NCI-H1417 (cell line): ENCODE data around the gene PBX3.

Source experiments
- DNase-seq, 3 experiments: peaks; one replicate each; lab custom pipeline; 2025; lab: John Stamatoyannopoulos, UW

The PBX3 gene

DNA sequence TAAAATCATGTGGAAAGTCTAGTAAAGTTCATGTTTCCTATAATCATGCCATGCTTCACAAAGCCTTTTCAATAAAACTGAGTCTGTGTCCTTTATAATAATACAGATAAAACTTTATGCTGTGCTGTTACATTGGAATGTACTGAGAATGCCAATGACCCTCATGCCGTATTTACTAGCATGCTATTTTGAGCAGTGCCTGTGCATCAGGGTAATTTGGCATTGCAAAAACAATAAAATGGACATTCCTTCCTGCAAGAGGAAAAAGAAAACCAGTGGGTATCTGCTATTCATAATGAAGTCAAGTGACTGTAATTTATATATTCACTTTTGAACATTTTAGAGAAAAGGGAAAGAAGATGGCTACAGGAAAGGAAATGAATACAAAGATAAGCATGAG, 159.0 kb downstream of the PBX3 start:
- DNase-seq: no peak

DNA sequence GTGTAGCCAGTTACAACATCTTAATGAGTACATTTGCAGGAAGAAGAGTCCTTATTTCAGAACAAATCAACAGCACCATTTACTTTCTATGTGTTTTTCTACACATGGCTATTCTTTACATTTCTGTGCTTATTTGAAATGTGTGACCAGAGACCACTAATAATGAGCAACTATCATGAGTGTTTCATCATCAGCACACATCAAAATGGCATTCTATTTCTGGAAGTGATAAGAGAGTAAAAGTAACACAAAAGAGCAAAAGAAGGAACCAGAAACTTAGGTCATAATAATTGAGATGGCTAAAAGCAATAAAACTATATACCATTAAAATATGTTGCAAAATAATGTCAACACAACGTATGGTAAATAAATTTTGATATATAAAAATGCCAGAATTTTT, 159.7 kb downstream of the PBX3 start:
- no peak for DNase-seq

DNA sequence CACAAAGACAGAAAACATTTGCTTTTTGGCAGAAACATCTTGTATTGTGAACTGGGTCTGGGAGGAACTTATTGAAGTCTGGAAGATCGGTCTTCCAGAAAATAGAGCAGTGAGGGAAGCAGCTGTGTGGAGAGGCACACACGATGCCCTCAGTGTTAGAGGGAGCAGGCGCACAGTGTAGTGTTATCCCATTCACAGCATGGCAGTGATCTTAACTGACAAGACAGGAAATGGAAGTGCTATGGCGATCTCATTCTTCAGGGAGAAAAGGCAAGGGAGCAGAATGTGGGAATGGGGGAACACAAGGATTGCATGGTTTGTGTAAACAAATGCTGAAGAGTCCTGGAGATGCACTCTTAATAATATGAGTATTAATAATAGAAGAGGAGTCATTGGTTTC, 161.0 kb downstream of the PBX3 start:
- DNase-seq: peak in 1 of 3 experiments; percentile 61

DNA sequence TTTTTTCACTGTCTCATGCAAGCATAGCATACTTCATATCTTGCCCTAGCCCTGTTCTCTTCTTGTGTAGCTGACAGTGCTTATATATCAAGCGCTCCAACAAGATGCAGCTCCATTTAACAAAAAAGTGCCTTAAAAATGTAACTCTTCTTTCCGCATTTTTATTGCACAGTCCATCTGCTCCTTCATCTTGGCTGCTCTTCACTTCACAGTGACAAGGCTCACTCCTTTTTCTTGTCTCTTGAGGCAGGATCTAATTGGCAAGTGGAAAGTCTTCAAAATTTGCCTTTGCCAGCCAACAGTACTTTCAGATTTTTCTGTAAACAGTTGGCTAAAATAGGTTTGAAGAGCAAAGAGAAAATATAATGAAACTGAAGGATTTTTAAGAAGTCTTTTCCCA, 161.8 kb downstream of the PBX3 start:
- DNase-seq: no peak

DNA sequence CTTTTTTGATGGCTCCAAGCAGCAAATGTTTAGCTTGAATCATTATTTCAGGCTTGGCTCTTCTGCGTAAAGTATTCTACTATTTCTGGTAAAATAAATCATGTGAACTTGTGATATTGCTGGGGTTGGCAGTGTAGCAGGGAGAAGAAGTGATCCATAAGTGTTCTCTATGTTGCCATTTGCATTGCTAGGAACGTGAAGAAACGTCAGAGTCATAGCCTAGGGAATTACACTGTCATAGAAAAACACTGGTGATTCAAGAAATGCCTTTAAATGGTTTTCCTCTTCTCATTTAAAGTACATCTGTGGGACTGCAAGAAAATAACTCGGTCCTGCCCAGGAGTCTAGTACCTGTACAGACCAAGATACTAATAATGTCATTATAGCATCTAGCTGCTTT, 162.3 kb downstream of the PBX3 start:
- no peak for DNase-seq

DNA sequence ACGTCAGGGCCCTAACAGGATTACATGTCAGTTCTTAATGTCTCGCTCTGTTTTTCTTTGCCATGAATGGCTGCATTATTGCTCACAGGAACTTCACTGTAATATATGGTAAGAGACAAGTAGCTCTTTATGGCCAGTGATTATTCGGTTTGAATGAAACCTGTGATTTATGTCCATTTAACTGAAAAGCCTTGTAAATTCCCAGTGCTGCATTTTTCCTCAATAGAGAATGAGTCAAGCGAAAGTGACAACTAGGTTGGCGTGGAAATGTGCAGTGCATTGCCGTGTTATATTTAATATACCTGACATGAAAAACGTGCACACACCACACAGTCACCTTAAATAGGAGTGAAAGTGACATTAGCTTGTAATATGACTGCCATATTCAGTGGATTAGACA, 163.1 kb downstream of the PBX3 start:
- DNase-seq: peak in 2 of 3 experiments; percentile 30 to 83

DNA sequence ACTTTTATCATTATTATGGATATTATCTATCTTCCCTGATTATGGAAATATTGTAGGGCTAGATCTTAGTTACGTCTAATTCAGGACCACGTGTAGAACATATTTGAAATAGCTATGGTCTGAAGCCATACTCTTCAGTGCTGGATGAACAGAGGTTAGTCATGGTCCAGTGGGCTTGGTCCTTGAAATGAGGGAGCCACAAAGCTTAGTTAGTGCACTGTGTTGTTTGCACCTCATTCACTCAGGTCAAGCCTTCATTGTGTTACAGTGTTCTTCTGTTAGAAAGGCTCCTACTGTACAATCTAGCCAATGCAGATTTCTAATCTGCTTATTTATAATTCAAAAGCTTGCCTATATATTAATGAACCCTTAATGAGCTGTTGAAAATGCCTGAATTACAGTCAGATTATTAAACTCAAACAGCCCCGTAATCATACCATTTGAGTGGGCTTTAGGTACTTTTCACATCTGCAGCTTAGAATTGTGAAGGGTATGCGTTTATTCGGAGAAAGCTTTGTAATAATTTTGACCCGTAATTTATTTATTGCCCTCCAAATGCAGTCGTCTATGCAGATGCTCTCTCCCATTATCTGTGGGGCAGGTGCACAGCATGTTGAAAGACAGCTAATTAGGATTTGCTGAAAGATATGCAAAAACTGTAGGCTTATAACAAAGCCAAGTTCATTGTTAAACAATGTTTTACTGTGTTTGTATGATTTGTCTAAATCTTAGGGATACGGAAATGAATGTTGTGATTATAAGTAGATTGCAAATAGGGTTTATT, 164.9 kb downstream of the PBX3 start:
- DNase-seq: peak in 2 of 3 experiments; percentile 55 to 84

DNA sequence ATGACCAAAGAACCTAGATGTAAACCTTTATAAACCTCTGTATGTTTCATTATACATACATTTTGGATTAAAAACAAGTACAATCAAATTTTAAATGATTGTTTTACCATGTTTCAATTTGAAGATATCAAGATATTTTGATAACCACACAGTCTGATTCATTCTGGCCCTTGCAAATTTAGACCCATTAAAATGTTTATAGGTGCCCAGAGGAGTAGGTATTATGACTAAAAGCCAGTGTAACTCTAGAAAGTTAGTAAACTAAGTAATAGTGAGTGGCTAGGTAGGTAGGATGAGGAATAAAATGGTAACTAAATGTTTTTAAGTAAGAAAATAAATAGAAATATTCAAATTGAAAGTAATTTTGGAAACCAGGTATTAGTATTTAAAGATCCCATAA, 165.5 kb downstream of the PBX3 start:
- no peak for DNase-seq

DNA sequence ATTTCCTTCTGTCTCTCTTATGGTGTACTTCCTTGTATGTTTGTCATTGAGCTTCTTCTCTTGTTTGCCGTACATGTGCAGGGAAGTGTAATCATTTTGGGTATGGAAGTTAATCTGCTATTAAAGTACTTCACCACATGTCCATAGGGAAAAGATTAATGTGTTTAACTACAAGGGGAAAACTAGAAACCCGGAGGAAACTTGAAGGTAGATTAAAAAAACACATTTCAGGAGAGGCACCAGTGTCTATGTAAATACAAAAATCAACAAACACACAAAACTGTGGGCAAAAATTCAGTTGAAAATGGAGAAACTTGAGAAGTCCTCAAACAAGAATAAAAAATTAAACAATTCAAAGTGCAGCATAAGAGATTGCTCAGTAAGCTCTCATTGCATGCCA, 166.4 kb downstream of the PBX3 start:
- DNase-seq: peak in 1 of 3 experiments; percentile 71

DNA sequence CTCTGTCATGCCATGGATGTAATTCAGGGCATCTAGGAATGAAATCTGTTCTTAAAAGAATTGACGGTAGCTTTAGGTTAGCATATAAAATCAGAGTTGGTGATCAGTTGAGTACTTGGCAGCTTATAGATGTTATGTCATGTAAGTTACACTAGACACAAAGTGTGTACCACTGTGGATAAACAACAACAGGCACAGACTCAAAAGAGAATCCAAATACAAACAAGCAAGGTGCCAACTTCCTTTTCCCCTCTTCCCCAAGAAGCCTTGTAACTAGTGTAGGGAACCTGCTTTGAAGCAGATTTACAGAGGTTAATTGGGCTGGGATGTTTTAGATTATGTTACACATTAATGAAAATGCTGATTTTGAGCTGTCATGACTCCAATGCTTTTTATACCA, 167.2 kb downstream of the PBX3 start:
- DNase-seq: peak in 1 of 3 experiments; percentile 44

DNA sequence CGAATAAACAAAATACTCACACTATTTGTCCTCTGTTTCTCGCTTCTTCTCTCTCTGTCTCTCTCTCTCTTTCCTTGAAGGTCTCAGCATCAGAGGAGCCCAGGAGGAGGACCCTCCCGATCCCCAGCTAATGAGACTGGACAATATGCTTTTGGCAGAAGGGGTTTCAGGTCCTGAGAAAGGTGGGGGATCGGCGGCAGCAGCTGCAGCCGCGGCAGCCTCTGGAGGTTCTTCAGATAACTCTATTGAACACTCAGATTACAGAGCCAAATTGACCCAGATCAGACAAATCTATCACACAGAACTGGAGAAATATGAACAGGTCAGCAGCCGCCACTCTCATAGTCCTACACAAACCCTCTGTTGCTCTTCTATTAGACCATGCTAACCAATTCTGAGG, 168.4 kb downstream of the PBX3 start:
- no peak for DNase-seq

DNA sequence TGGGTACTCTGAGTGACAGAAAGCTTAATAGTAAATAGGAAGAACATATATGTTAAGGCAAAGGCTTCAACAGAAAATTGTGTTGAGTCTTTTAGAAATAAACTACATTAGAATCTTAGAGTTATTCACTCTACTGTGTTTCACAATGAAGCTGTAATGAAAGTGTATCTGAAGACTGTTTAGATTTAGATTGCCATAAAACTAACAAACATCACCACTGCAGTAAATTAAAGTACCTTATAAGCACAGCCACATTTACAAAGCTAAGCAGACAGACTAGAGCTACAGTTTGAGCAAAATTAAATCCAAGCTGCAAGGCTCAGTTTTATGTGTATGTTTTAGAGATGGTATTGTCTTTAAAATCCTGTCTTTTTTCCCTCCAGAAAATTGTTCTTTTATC, 172.4 kb downstream of the PBX3 start:
- no peak for DNase-seq

DNA sequence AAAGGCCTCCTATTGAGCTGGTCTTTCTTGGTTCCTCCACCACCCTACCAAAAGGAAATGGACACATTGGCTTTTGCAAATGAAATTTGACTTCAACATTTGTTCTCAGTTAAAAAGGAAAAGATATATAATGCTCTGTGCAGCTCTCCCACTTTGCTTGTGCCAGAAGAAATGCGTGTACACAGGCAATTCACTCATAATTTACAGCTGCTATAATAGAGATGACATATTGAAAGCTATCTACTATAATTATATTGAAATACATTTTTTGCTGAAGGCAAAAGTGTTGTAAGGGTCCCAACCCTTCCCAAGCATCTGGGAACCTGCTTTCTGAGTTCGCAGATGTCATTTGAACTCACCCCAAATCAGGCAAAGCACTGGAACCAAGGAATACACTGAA, 173.2 kb downstream of the PBX3 start:
- DNase-seq: peak in 1 of 3 experiments; percentile 59

DNA sequence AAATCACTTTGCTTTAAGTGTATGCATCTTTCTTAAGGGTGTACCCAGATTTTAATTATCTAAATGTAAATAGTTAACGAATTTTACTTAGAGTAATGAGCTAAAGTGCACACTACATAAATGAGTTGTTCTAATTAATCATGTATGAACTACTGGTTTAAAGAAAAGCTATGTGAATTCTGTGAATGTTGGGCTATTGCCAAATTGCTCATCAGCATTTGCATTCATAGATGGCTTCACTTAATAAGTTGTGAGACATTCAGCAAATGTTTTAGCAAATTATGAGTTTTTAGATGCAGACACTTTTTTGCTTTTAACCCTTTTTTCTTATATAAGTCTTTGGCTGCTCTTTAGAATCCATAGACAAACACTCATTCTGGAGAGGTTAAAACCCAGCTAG, 175.7 kb downstream of the PBX3 start:
- no peak for DNase-seq

DNA sequence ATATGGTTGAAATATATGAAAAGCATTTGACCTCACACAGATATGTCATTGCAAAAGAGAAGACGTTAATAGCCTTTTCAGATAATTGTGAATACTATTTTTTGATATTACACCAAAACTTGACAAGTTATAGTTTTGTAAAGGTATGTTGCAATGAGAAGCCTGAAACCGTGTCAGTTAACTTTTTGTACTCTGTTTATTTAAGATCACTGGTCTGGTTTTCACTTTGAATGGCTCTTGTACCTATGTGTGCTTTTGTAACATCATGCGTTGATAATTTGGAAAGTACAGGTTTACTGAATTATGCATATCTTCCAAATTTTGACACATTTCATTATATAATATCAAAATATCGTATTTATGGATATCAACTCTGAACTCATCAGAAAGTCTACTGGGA, 177.2 kb downstream of the PBX3 start:
- no peak for DNase-seq

DNA sequence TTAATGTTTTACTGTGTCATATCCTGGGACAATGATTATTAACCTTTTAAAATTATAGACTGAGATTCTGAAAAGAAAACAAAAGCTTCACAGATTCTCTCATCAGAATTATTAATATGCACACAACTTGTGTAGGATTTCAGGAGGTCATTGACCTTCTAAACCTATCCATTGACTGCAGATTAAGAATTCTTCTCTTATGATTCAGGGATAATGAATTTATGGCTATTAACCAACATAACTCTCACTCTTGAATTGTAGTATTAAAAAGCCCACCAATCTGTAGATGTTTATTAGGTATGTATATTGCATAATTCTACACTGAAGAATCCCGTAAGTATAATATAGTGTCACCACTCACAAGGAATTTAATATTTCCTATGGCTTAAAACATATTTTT, 179.8 kb downstream of the PBX3 start:
- no peak for DNase-seq

DNA sequence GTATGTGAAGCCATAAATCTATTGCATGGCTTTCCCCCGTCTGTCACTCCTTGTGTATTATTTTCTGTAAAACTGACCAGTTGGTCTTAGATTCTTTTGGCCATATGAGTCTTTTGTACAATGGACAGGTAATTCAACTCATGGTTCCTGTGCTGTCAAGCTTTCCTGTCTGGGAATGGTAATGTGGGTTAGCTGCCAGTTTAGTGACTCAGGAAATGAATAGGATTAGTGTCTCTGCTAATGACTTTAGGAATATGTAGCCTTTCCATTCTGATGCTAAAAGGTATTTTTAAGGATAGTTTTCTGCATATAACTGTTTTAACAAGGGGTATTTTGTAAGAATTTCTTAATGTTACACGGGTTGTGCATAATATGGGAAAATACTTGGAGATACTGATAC, 182.7 kb downstream of the PBX3 start:
- no peak for DNase-seq

DNA sequence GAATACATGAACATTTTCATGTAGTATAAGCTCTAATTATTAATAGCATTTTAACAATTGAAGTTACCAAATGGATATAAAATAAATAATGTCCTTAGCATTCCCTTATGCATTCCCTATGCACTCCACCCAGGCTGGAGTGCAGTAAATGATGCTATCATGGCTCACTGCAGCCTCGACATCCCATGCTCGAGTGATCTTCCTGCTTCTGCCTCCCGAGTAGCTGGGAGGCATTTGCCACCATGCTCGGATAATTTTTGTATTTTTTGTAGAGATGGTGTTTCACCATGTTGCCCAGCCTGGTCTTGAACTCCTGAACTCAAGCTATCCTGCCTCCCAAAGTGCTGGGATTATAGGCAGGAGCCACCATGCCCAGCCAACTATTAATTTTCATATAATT, 184.0 kb downstream of the PBX3 start:
- no peak for DNase-seq

DNA sequence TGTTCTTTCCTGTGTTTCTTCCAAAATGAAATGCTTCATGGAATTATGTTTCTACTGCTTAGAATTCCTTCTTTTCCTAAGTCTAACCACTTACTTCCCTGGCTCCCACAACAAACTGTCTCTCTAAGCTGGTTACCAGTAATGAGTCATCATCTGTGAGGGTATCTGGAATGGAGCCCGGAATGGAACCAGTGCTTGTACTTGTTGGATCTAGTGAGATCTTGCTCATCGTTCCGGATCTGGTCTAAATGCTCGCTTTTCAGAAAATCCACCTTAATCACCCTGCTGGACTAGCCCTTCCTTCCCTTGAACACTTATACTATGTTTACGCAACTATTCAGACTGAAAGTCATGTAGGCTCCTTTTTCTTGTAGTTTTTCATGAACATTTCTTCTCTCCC, 184.8 kb downstream of the PBX3 start:
- DNase-seq: peak in 1 of 3 experiments; percentile 28

DNA sequence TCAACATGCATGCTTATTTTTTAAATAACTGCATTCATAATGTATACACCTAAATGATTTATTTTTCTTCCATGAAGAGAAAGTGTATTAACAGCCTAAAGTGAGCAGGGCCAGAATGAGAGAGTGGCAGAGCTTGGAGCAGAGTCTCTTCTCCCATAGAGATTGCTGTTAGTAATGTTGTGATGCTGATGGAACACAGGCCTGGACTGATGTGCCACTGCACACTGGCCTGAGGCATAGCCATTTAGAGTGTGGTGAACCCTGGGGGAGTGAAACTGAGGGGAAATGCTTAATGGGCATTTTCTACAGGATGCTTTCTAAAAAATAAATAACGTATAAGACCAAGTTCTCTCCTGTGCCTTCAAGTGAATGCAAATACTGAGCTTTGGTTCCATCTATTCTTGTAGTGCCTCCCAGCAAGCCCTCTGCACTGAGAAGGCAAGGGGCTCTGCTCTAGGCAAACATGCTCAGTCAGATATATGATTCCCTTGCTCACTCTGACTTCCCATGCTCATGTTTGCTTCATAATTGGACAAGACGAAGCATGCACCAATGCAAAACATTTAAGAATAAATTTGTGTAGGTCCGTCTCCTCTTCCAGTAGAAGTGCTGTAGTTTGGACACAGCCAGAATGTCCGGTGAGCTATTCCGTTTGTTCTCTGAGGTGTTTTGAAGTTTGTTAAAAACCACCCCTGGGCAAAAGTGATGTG, 185.7 kb downstream of the PBX3 start:
- DNase-seq: no peak

DNA sequence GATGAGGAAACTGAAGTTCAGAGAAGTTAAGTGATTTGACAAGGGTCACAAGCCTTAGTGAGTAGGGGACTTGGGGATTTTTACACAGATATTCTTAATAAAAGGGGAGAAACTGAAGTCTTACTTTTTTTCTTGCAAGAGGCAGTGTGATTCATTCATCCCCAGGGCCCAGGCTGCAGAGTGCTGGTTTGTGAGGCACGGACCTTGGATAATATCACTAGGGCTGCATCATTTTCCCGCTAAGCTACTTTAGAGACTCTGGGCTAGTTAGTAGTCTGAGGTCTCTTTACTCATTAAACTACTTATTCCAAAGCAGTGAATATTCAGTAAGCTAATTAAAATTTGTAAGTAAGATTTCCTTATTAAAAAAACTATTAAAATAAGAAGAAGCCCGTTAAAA, 195.0 kb downstream of the PBX3 start:
- DNase-seq: no peak

DNA sequence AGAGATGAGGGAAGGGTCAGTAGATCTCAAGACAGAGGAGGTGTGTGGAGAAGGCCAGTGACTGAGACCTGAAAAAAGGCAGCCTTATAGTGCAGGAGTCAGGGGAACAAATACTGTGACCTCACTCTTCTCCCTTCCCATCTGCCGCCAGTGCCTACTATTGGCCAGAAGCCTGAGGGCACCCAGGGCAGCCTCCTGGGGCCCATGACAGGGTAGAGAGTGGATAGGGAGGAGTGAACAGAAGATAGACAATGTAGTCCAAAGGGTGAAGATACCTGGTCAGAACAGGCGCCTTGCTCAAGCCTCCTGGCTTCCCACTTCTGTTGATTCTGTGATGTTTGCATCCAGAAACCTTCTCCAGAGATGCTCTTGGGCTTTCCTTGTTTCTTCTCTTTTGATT, 196.7 kb downstream of the PBX3 start:
- no peak for DNase-seq

DNA sequence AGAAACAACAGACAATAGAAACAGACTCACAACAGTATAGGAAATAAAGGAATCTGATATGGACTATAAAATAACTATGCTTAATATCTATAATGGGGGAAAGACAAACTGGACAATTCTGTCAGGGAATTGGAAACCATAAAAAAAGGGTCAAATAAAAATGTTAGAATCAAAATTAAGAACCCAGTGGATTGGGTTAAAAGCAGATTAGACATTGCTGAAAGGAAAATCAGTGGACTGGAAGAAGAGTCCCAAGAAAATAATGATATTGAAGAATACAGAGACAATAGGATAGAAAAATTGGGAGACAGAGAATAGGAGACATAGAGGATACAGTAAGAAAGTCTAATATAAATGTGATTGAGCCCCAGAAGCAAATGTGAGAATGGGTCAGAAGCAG, 199.2 kb downstream of the PBX3 start:
- no peak for DNase-seq
